NB4 (cell line): ENCODE data around the gene FYCO1.
A peak's percentile ranks its signal among the peaks of the same experiment; 100 is the strongest.

Source experiments
- DNase-seq: peaks from one replicate; pipeline ENCODE4 v3.0.0; 2010; ENCODE audit warnings: low read depth
- H3K4me3 ChIP-seq: one replicate; pipeline ENCODE4 v1.5.1; 2011; ENCODE audit warnings: mild to moderate bottlenecking, low read depth, low read length, moderate library complexity
- MAX ChIP-seq: IDR thresholded peaks from 2 replicates; pipeline ENCODE4 v1.6.1; 2011; ENCODE audit warnings: low read depth, low read length
- MYC ChIP-seq: IDR thresholded peaks from 2 replicates; pipeline ENCODE4 v1.6.1; 2011; ENCODE audit warnings: low read depth, low read length
- POLR2A ChIP-seq: IDR thresholded peaks from 2 replicates; pipeline ENCODE4 v1.6.1; 2011; ENCODE audit warnings: mild to moderate bottlenecking; ENCODE audit not compliant: insufficient read length; ENCODE audit errors: extremely low read depth
- TF ChIP-seq, protein P1 (sequence below): IDR thresholded peaks from one replicate; pipeline ENCODE4 v1.5.1; 2012; ENCODE audit warnings: low read depth, low read length

FYCO1 gene

DNA sequence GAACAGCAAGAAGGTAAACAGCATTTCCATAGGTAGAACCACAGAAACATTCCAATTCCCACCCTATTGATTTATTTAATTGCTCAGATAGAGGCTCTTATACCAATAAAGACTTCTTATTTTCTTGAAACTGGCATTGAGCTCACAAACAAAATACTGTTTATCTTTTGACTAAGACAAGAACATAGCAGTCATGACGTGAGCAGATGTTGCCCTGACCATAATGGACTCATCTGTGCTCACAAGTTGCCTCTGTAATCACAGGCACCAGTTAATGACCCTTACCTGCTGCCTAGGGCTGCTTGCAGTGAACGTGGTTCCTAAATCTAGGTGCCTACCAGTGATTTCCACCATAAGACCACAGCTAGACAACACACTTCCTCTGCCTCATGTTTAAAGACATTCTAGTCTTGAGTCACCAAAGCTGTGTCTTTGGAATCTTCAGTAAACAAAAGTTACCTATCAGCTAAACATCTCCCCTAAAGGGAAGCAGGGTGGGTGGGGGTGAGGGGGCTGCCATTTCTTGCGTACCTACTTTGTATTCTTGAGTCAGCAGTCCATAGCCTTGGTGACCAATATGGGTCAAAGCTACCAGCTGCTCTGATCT lies 2.1 kb downstream of the FYCO1 start:
- DNase-seq, result peak; percentile 27
- H3K4me3 ChIP-seq, result peak overlapping the region; percentile 86

GRCh38 chr3:45992821-45993221 lies 2.8 kb downstream of the FYCO1 start:
- no peak for TF ChIP-seq POLR2A
- TF ChIP-seq MYC, result no peak
- TF ChIP-seq, protein P1, sequence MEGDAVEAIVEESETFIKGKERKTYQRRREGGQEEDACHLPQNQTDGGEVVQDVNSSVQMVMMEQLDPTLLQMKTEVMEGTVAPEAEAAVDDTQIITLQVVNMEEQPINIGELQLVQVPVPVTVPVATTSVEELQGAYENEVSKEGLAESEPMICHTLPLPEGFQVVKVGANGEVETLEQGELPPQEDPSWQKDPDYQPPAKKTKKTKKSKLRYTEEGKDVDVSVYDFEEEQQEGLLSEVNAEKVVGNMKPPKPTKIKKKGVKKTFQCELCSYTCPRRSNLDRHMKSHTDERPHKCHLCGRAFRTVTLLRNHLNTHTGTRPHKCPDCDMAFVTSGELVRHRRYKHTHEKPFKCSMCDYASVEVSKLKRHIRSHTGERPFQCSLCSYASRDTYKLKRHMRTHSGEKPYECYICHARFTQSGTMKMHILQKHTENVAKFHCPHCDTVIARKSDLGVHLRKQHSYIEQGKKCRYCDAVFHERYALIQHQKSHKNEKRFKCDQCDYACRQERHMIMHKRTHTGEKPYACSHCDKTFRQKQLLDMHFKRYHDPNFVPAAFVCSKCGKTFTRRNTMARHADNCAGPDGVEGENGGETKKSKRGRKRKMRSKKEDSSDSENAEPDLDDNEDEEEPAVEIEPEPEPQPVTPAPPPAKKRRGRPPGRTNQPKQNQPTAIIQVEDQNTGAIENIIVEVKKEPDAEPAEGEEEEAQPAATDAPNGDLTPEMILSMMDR, result no peak
- no peak for TF ChIP-seq MAX
- DNase-seq, result peak; percentile 19
- H3K4me3 ChIP-seq, result no peak overlapping the region

More for the DNA sequence above, 2.1 kb downstream of the FYCO1 start:
- TF ChIP-seq, protein P1, result no peak
- no peak for TF ChIP-seq MYC
- TF ChIP-seq POLR2A, result no peak
- TF ChIP-seq MAX, result no peak

DNA sequence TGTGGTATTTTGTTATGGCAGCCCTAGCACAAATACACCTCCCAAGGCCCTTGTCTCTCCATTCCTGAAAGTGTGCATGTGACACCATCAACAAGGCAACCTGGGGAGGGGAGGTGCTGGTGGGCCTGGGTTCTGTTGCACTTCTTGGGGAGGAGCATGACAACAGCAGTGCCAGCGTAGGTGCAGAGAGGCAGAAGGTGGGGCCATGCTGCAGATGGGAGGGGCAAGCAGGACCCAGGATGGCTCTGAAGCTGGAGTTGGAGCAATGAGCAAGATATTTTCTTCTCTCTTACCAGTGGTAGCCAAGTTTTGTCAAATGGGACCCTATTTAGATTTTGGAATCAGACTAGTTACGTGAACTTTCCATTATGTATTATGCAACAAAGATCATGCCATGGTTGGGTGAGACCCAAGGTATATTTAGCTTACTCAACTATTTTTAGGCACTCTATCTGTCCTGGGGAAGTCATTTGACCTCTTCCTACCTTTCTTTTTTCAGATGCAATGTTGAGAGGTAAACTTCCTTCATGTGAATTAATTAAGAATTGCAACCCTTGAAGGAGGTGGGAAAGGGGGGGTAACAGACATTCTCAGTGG lies 3.4 kb downstream of the FYCO1 start:
- no peak for DNase-seq
- TF ChIP-seq POLR2A (no peak), MYC (no peak), MAX (no peak)
- TF ChIP-seq, protein P1, result no peak
- H3K4me3 ChIP-seq, result no peak overlapping the region

- TF ChIP-seq MAX (no peak), MYC (no peak), POLR2A (no peak)
- TF ChIP-seq, protein P1, result no peak
- no peak overlapping the region for H3K4me3 ChIP-seq
- DNase-seq, result no peak
These were observed 4.3 kb downstream of the FYCO1 start for GRCh38 chr3:45991341-45991740.

DNA sequence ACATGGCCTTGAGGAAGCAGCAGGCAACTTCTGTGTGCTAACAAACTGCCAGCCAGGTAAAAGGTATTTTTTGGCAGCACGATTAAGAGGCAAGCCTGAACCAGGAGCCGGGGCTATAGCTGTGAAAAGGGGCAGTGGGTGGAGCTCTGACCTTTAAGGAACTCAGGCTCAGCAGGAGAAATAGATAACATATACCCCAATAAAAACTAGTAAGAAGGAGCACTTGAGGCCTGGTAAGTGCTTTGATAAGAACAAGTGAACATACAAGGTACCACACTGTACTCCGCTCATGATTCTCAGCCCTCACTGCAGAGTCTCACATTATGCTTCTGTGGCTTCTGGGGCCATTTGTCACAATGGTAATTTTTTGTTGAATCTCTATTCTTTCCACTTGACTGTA lies 5.4 kb downstream of the FYCO1 start:
- DNase-seq, result no peak
- no peak overlapping the region for H3K4me3 ChIP-seq
- TF ChIP-seq MAX (no peak), POLR2A (no peak), MYC (no peak)
- TF ChIP-seq, protein P1, result no peak
